LNCaP clone FGC (cell line): ENCODE measurements around the gene KIAA2012.

Experiments used
- DNase-seq: peaks from one replicate; pipeline ENCODE4 v3.0.0-alpha.2; 2011; ENCODE audit warnings: low read depth
- H3K4me3 ChIP-seq: 2 replicates; pipeline ENCODE4 v1.5.1; 2011; ENCODE audit warnings: mild to moderate bottlenecking, low read depth, low read length, control low read depth
- CTCF ChIP-seq: IDR thresholded peaks from 2 replicates; pipeline ENCODE4 v1.5.1; 2012; ENCODE audit warnings: mild to moderate bottlenecking; ENCODE audit not compliant: control insufficient read depth, insufficient read depth; ENCODE audit errors: extremely low read depth

KIAA2012 gene

GRCh38 chr2:202031246-202031951 lies 41.7 kb upstream of the KIAA2012 start:
- TF ChIP-seq CTCF = no peak
- H3K4me3 ChIP-seq = no peak overlapping the region

GRCh38 chr2:202032846-202033316 lies 40.2 kb upstream of the KIAA2012 start:
- no peak for DNase-seq
- H3K4me3 ChIP-seq = peak overlapping the region; percentile 60
- TF ChIP-seq CTCF = no peak

More at GRCh38 chr2:202031246-202031951, 41.7 kb upstream of the KIAA2012 start:
- DNase-seq = no peak

GRCh38 chr2:202033317-202034248 lies 39.5 kb upstream of the KIAA2012 start, which contains the start of gene FZD7:
Gene FZD7 (plus strand): TSS chr2:202033855. CDS start chr2:202034648, 793 bp downstream.
- 0 out of 2 replicates have a peak, but pooled peaks have one; percentile 18 for TF ChIP-seq CTCF
- DNase-seq = no peak
- H3K4me3 ChIP-seq = peak within 1 kb of the TSS; percentile 60

- TF ChIP-seq CTCF = no peak
- DNase-seq = no peak
These were observed 38.6 kb upstream of the KIAA2012 start for GRCh38 chr2:202034249-202035088.

GRCh38 chr2:202035089-202035940 lies 37.7 kb upstream of the KIAA2012 start:
- peak overlapping the region; percentile 56; the same call in 1 of the 2 replicates for H3K4me3 ChIP-seq
- no peak for DNase-seq
- no peak for TF ChIP-seq CTCF

More at GRCh38 chr2:202034249-202035088, 38.6 kb upstream of the KIAA2012 start:
- H3K4me3 ChIP-seq = peak overlapping the region; percentile 56
